Endothelial cell of umbilical vein (primary cell): ENCODE results near the gene FAM3A. TPM values are rescaled to one million over a fixed set of nuclear protein-coding genes. Genes with fewer than 3 reads are reported as not detected.

ENCODE experiments used
- BruUV-seq: library from RNA; stranded (reverse); fragments of 400-500 nt; replicated peaks from 2 replicates; lab custom pipeline; 2021; lab: Mats Ljungman, UMichigan
- CTCF ChIA-PET: fragments of 300-600, 350-600 bp; sonication (Branson Sonifier 250); formaldehyde crosslinking; loops from one replicate; lab custom pipeline; 2021; ENCODE audit warnings: antibody characterized with exemption, inconsistent platforms; lab: Charles Lee
- POLR2A ChIA-PET: fragments of 300-600, 350-600 bp; sonication (Branson Sonifier 250); formaldehyde crosslinking; loops from one replicate; lab custom pipeline; 2021; ENCODE audit warnings: antibody characterized with exemption, inconsistent platforms; lab: Charles Lee
- DNase-seq: peaks from one replicate; pipeline ENCODE4 v3.0.0-alpha.2; 2011; ENCODE audit warnings: low read depth, low spot score
- FAIRE-seq: peaks from 2 replicates; lab custom pipeline; 2011; peaks lifted over from hg19 to GRCh38; lab: Jason Lieb, UNC
- H2AFZ ChIP-seq: 2 replicates; pipeline ENCODE4 v1.6.0; 2012; ENCODE audit warnings: low read depth, low read length, control low read depth, inconsistent platforms
- H3K27ac ChIP-seq: 2 replicates; pipeline ENCODE4 v1.5.1; 2011; ENCODE audit warnings: low read depth, mild to moderate bottlenecking, control low read depth, low read length, moderate library complexity; ENCODE audit not compliant: insufficient read depth
- H3K27me3 ChIP-seq, 2 experiments: 2 replicates each; pipeline versions ENCODE4 v1.6.0 to v1.6.1; 2011; ENCODE audit warnings: low read length in 2 of 2, mixed read lengths in 1 of 2; ENCODE audit not compliant: control insufficient read depth in 2 of 2, insufficient read depth in 2 of 2
- H3K36me3 ChIP-seq, 2 experiments: 2 replicates in 1 of 2; 3 replicates in 1 of 2; pipeline ENCODE4 v1.5.1; 2011; ENCODE audit warnings: low read length in 2 of 2, mild to moderate bottlenecking in 1 of 2, moderate library complexity in 1 of 2; ENCODE audit not compliant: control insufficient read depth in 2 of 2, insufficient read depth in 2 of 2; ENCODE audit errors: extremely low read depth in 1 of 2
- H3K4me1 ChIP-seq: 3 replicates; pipeline ENCODE4 v1.5.1; 2011; ENCODE audit warnings: mild to moderate bottlenecking, low read length; ENCODE audit not compliant: control insufficient read depth, insufficient read depth; ENCODE audit errors: extremely low read depth
- H3K4me2 ChIP-seq: 2 replicates; pipeline ENCODE4 v1.6.1; 2011; ENCODE audit warnings: low read length, control low read depth, mixed read lengths; ENCODE audit not compliant: insufficient read depth
- H3K4me3 ChIP-seq, 3 experiments: fragments of 200-600 bp in 1 of 3; sonication (generic), shearing (Covaris generic) in 1 of 3; replicated peaks in 1 of 3; 2 replicates each; pipeline ENCODE4 v1.5.1; 2011 to 2016; ENCODE audit warnings: control low read depth in 3 of 3, low read length in 3 of 3, mild to moderate bottlenecking in 2 of 3, inconsistent platforms in 1 of 3, low read depth in 1 of 3, moderate library complexity in 1 of 3; ENCODE audit not compliant: insufficient read depth in 1 of 3
- H3K79me2 ChIP-seq: 2 replicates; pipeline ENCODE4 v1.6.0; 2012; ENCODE audit warnings: low read length, inconsistent platforms; ENCODE audit not compliant: control insufficient read depth, insufficient read depth
- H3K9ac ChIP-seq: replicated peaks from 2 replicates; pipeline ENCODE3; 2011; ENCODE audit warnings: low read length, control low read depth; ENCODE audit not compliant: insufficient read depth; ENCODE audit errors: extremely low read depth
- H3K9me1 ChIP-seq: replicated peaks from 3 replicates; pipeline ENCODE4 v1.6.0; 2011; ENCODE audit warnings: mild to moderate bottlenecking, low read length; ENCODE audit not compliant: control insufficient read depth, insufficient read depth; ENCODE audit errors: extremely low read depth
- H3K9me3 ChIP-seq: replicated peaks from 2 replicates; pipeline ENCODE4 v1.5.1; 2012; ENCODE audit warnings: low read length, inconsistent platforms; ENCODE audit not compliant: control insufficient read depth, insufficient read depth
- H4K20me1 ChIP-seq: replicated peaks from 2 replicates; pipeline ENCODE3; 2011; ENCODE audit warnings: mild to moderate bottlenecking, low read length; ENCODE audit not compliant: control insufficient read depth, insufficient read depth; ENCODE audit errors: extremely low read depth
- EZH2 ChIP-seq: IDR thresholded peaks from 2 replicates; pipeline ENCODE4 v1.6.1; 2012; ENCODE audit warnings: borderline replicate concordance, low read depth, mild to moderate bottlenecking, moderate library complexity, low read length, inconsistent platforms; ENCODE audit not compliant: severe bottlenecking
- FOS ChIP-seq: IDR thresholded peaks from 2 replicates; pipeline ENCODE4 v1.6.1; 2011; ENCODE audit warnings: mild to moderate bottlenecking, low read length, moderate library complexity, borderline replicate concordance; ENCODE audit not compliant: insufficient read depth
- GATA2 ChIP-seq: IDR thresholded peaks from 2 replicates; pipeline ENCODE4 v1.7.0; 2011; ENCODE audit warnings: low read depth, mild to moderate bottlenecking, moderate library complexity, mixed read lengths, low read length; ENCODE audit not compliant: insufficient read length, insufficient read depth
- JUN ChIP-seq: IDR thresholded peaks from 2 replicates; pipeline ENCODE4 v1.6.1; 2011; ENCODE audit warnings: borderline replicate concordance, low read depth; ENCODE audit not compliant: insufficient read length, insufficient read depth
- MYC ChIP-seq: IDR thresholded peaks from one replicate; pipeline ENCODE4 v1.6.1; 2011; ENCODE audit warnings: mild to moderate bottlenecking, low read depth, low read length
- POLR2A ChIP-seq: IDR thresholded peaks from 2 replicates; pipeline ENCODE4 v1.6.1; 2012; ENCODE audit warnings: low read depth, mild to moderate bottlenecking, control low read depth, low read length
- POLR2AphosphoS5 ChIP-seq: IDR thresholded peaks from 2 replicates; pipeline ENCODE4 v1.6.1; 2012; ENCODE audit warnings: low read depth, mild to moderate bottlenecking, control low read depth, low read length, moderate library complexity; ENCODE audit not compliant: insufficient read depth
- dilution Hi-C: fragments of 300-500 bp; cut with MboI; formaldehyde crosslinking; loops from one replicate; pipeline ENCODE4 v1.15.0; 2019; ENCODE audit warnings: low sequenced_read_pairs; ENCODE audit not compliant: extremely low pct_ligation_motif_present
- intact Hi-C: fragments of 100-400 bp; cut with micrococcal nuclease; formaldehyde crosslinking; loops from one replicate; pipeline ENCODE4 v1.10.0; 2022
- polyA plus RNA-seq, 4 experiments: library from polyadenylated mRNA; depleted of rRNA in 3 of 4; stranded (reverse) in 3 of 4; unstranded in 1 of 4; fragments of >200 nt; gene quantifications; 2 replicates each; pipeline versions ENCODE4 v1.2.1 to v1.2.3, GENCODE V29; 2011 to 2012; ENCODE audit warnings: missing spikeins in 1 of 4
- total RNA-seq: library from RNA; stranded (reverse); gene quantifications from 2 replicates; pipeline ENCODE4 v1.2.3, GENCODE V29; 2021
- TF ChIP-seq, protein P1 (sequence below), 2 donors: IDR thresholded peaks; 1 replicate in 1 of 2; 2 replicates in 1 of 2; pipeline ENCODE4 v1.5.1; 2011; ENCODE audit warnings: low read length in 2 of 2, mild to moderate bottlenecking in 2 of 2, moderate library complexity in 2 of 2, control low read depth in 1 of 2, inconsistent platforms in 1 of 2, low read depth in 1 of 2; ENCODE audit not compliant: insufficient read depth in 1 of 2; ENCODE audit errors: extremely low read depth in 1 of 2
- TF ChIP-seq, protein P2 (sequence below): IDR thresholded peaks from 2 replicates; pipeline ENCODE4 v1.6.1; 2011; ENCODE audit not compliant: insufficient read depth, insufficient read length

Gene FAM3A
- total and polyA plus RNA-seq, 2 donors (not counting 3 experiments of a cell fraction or from before 2014, with no cell fraction given) = 32.0 to 42.9 TPM

GRCh38 chrX:154515090-154515965 lies 704 bp downstream of the FAM3A start:
- DNase-seq = no peak
- Histone ChIP-seq H3K9me1 (no peaks in the 10 kb centered on the region), H3K27me3 (no peaks in the 10 kb centered on the region), H3K36me3 (no peaks in the 10 kb centered on the region), H3K9ac (peak overlapping the region; percentile 68), H2AFZ (no peak overlapping the region), H4K20me1 (no peaks in the 10 kb centered on the region), H3K4me3 (peak overlapping the region; percentile 59 to 74 (median 62)), H3K4me2 (peak overlapping the region; percentile 67), H3K4me1 (peaks cover 12% of the 10 kb centered on the region), H3K9me3 (no peaks in the 10 kb centered on the region), H3K79me2 (peaks cover 3% of the 10 kb centered on the region), H3K27ac (peak overlapping the region; percentile 50)
- ChIA-PET CTCF (interaction anchor here (1.9 to 2.7 kb wide), 2 partner anchors 12 to 142 kb away, joined by 5 to 15 read pairs; no protein-coding TSS in a partner anchor), POLR2A (interaction anchor here (1.7 kb wide), 1 partner anchor 12 kb away, joined by 6 read pairs; no protein-coding TSS in a partner anchor)
- dilution Hi-C loops (no loop called here), intact Hi-C loops (loop anchor here (5.0 kb wide), 1 partner anchor 88 kb away; the partner anchor contains the start of gene ATP6AP1)
- TSS peak; percentile 71 for BruUV-seq
- peak; percentile 62 for FAIRE-seq
- no peak for TF ChIP-seq MYC
- TF ChIP-seq POLR2A = no peak
- no peak for TF ChIP-seq GATA2
- TF ChIP-seq, protein P1, sequence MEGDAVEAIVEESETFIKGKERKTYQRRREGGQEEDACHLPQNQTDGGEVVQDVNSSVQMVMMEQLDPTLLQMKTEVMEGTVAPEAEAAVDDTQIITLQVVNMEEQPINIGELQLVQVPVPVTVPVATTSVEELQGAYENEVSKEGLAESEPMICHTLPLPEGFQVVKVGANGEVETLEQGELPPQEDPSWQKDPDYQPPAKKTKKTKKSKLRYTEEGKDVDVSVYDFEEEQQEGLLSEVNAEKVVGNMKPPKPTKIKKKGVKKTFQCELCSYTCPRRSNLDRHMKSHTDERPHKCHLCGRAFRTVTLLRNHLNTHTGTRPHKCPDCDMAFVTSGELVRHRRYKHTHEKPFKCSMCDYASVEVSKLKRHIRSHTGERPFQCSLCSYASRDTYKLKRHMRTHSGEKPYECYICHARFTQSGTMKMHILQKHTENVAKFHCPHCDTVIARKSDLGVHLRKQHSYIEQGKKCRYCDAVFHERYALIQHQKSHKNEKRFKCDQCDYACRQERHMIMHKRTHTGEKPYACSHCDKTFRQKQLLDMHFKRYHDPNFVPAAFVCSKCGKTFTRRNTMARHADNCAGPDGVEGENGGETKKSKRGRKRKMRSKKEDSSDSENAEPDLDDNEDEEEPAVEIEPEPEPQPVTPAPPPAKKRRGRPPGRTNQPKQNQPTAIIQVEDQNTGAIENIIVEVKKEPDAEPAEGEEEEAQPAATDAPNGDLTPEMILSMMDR (IDR thresholded peaks at IDR 0.05; ENCODE audit: extremely low read depth in 1 of 2, insufficient read depth in 1 of 2, low read depth in 1 of 2, low read length in 2 of 2) = no peak
- TF ChIP-seq, protein P2, sequence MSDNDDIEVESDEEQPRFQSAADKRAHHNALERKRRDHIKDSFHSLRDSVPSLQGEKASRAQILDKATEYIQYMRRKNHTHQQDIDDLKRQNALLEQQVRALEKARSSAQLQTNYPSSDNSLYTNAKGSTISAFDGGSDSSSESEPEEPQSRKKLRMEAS = no peak
- TF ChIP-seq JUN = no peak
- no peak for TF ChIP-seq POLR2AphosphoS5
- TF ChIP-seq FOS = no peak
- no peak for TF ChIP-seq EZH2
